Glutamatergic neuron (in vitro differentiated cells): ENCODE data around the gene AGER. TPM values are rescaled to one million over a fixed set of nuclear protein-coding genes. Genes with fewer than 3 reads are reported as not detected.

Experiments
- DNase-seq: peaks from one replicate; pipeline ENCODE4 v3.0.0; 2022
- H3K27ac Mint-ChIP-seq: one replicate; pipeline ENCODE4 v1.8.0; 2020; ENCODE audit warnings: mild to moderate bottlenecking, mixed read lengths, inconsistent platforms; ENCODE audit not compliant: unreplicated experiment
- H3K27me3 Mint-ChIP-seq: one replicate; pipeline ENCODE4 v1.8.0; 2020; ENCODE audit warnings: mild to moderate bottlenecking, moderate library complexity, mixed read lengths, inconsistent platforms; ENCODE audit not compliant: unreplicated experiment
- H3K36me3 Mint-ChIP-seq: one replicate; pipeline ENCODE4 v1.8.0; 2020; ENCODE audit warnings: mild to moderate bottlenecking, mixed read lengths, inconsistent platforms; ENCODE audit not compliant: unreplicated experiment
- H3K4me1 Mint-ChIP-seq: one replicate; pipeline ENCODE4 v1.8.0; 2020; ENCODE audit warnings: mild to moderate bottlenecking, low read depth, mixed read lengths, inconsistent platforms; ENCODE audit not compliant: unreplicated experiment
- H3K4me3 Mint-ChIP-seq: one replicate; pipeline ENCODE4 v1.8.0; 2020; ENCODE audit warnings: mild to moderate bottlenecking, mixed read lengths, inconsistent platforms; ENCODE audit not compliant: unreplicated experiment
- H3K9me3 Mint-ChIP-seq: one replicate; pipeline ENCODE4 v1.8.0; 2020; ENCODE audit warnings: mild to moderate bottlenecking, moderate library complexity, mixed read lengths, inconsistent platforms; ENCODE audit not compliant: unreplicated experiment
- total RNA-seq: library from RNA; stranded (reverse); fragmentation: NEBNext Ultra II Directional; extraction: Animal tissue kit (Norgen Biotek cat#: 25700); gene quantifications from one replicate; pipeline ENCODE4 v1.2.1, GENCODE V29; 2021; ENCODE audit not compliant: unreplicated experiment
- TF ChIP-seq, protein P1 (sequence below): fragments of 200-600 bp; sonication (generic); IDR thresholded peaks from one replicate; pipeline ENCODE4 v1.5.0; 2021; ENCODE audit not compliant: partially characterized antibody, unreplicated experiment

Gene AGER
- total RNA-seq, 1 donor from 2014 or later = 13.2 TPM

DNA sequence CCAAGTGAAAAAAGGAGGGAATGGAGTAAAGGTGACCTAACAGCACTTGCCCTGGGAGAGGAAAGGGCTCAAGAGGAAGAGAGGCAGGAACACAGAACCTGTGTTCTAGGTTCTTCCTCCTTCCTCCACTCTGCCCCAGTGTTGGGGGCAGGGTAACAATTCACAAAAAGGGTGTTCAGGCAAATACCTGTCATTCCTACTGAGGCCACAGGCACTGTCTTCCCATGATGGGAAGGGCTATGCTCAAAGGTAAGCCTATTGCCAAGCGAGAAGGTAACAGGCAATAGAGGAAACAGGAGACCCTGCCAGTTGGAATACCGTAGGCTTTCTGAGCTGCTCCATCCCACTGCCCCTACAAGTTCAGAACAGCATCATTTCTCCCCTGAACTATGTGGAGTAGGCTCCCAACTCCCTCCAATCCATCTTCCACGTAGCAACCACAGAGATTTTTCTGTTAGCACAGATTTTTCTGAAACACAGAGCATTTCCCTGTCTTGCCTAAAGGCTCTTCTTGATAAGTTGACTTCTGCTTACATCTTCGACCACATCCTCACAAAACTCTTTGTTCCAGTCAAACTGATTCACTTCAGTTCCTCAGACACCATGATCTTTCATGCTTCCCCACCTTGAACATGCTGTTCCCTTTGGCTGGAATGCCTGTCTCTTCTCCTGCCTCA, 10.9 kb downstream of the AGER start:
- Mint-ChIP-seq H3K27me3 (peaks cover 14% of the 10 kb centered on the region), H3K9me3 (peaks cover 17% of the 10 kb centered on the region), H3K4me3 (peak overlapping the region; percentile 94), H3K36me3 (peaks cover 6% of the 10 kb centered on the region), H3K27ac (no peak overlapping the region), H3K4me1 (peaks cover 25% of the 10 kb centered on the region)
- TF ChIP-seq, protein P1, sequence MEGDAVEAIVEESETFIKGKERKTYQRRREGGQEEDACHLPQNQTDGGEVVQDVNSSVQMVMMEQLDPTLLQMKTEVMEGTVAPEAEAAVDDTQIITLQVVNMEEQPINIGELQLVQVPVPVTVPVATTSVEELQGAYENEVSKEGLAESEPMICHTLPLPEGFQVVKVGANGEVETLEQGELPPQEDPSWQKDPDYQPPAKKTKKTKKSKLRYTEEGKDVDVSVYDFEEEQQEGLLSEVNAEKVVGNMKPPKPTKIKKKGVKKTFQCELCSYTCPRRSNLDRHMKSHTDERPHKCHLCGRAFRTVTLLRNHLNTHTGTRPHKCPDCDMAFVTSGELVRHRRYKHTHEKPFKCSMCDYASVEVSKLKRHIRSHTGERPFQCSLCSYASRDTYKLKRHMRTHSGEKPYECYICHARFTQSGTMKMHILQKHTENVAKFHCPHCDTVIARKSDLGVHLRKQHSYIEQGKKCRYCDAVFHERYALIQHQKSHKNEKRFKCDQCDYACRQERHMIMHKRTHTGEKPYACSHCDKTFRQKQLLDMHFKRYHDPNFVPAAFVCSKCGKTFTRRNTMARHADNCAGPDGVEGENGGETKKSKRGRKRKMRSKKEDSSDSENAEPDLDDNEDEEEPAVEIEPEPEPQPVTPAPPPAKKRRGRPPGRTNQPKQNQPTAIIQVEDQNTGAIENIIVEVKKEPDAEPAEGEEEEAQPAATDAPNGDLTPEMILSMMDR = no peak
- no peak for DNase-seq

DNA sequence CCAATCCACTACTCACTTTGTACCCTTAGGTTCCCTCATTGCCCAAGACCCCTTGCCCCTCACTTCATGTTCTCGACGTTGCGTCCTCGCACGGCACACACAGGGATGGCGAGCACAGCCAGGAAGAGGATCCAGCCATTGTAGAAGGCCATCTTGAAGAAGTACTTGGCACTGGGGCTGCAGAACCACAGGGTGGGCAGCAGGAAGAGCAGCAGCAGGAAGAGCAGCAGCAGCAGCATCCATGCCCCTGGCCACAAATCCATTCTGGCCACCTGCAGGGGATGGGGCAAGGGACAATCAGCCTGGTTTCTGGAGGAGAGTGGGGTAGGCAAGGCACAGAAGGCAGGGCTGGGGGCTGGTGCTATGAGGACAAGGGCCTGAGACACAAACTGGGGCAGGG, 12.8 kb downstream of the AGER start:
- peaks cover 6% of the 10 kb centered on the region for H3K36me3 Mint-ChIP-seq
- H3K4me3 Mint-ChIP-seq = peak overlapping the region; percentile 18
- DNase-seq = no peak
- peaks cover 6% of the 10 kb centered on the region for H3K27me3 Mint-ChIP-seq
- H3K9me3 Mint-ChIP-seq = peaks cover 13% of the 10 kb centered on the region
- TF ChIP-seq, protein P1 = no peak
- no peak overlapping the region for H3K27ac Mint-ChIP-seq
- peaks cover 23% of the 10 kb centered on the region for H3K4me1 Mint-ChIP-seq

DNA sequence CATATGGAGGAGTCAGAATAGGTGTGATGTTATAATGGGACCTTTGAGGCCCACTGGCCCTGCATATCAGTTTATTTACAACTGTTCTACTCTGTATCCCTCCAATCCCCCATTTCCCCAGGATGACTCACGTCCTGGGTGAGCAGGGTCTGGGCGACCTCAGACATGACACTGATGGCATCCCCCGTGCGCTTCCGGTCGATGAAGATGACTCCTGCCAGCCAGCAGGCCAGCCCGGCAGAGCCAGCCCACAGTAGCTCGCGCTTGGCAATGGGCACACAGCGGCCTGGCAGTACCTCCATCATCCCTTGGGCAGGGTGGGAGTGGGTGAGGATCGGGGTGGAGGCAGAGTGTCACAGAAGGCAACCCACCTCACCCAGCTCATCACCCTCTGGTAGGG, 13.8 kb downstream of the AGER start:
- DNase-seq = no peak
- TF ChIP-seq, protein P1 = no peak
- H3K27ac Mint-ChIP-seq = no peak overlapping the region
- peaks cover 6% of the 10 kb centered on the region for H3K36me3 Mint-ChIP-seq
- peaks cover 21% of the 10 kb centered on the region for H3K4me1 Mint-ChIP-seq
- no peak overlapping the region for H3K4me3 Mint-ChIP-seq
- H3K9me3 Mint-ChIP-seq = peaks cover 19% of the 10 kb centered on the region
- peaks cover 6% of the 10 kb centered on the region for H3K27me3 Mint-ChIP-seq

DNA sequence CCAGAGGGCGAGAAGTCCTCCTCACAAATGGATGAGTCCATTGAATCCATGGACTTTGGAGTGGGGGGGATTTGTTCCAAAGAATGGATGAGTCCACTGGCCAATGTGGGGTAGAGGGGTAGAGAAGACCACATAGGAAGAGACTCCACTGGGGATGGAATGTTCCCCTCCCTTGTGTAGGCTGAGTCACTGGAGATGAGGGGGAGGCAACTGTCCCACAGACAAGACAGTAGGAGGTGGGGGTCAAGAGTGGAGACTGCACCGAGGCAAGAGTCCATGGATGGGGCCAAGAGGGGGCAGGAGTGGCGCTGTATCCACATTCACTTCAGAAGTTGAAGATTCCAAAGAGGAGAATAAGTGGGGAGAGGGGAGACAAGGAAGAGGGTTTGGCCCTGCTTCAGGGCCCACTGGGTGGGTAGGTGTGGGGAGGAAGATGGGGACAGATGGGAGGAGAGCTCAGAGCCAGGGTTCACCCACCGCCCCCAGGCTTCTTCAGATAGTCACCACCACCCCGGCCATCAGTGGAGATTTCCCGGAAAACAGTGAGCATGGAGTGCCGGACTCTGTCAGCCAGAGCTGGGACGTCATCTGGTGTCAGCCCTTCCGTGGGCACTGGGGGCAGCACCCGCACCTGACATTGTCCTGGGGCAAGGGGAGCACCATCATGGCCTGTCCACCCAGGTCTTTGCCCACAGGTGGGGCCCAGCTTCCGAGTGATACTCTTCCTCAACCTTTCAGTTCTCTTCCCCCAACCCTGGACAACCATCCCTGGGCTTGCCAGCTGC, 15.1 kb downstream of the AGER start:
- no peak overlapping the region for H3K27ac Mint-ChIP-seq
- no peak for DNase-seq
- H3K36me3 Mint-ChIP-seq = peaks cover 6% of the 10 kb centered on the region
- H3K27me3 Mint-ChIP-seq = peaks cover 10% of the 10 kb centered on the region
- H3K4me3 Mint-ChIP-seq = peak overlapping the region; percentile 38
- H3K9me3 Mint-ChIP-seq = peaks cover 15% of the 10 kb centered on the region
- TF ChIP-seq, protein P1 = no peak
- H3K4me1 Mint-ChIP-seq = peaks cover 12% of the 10 kb centered on the region

DNA sequence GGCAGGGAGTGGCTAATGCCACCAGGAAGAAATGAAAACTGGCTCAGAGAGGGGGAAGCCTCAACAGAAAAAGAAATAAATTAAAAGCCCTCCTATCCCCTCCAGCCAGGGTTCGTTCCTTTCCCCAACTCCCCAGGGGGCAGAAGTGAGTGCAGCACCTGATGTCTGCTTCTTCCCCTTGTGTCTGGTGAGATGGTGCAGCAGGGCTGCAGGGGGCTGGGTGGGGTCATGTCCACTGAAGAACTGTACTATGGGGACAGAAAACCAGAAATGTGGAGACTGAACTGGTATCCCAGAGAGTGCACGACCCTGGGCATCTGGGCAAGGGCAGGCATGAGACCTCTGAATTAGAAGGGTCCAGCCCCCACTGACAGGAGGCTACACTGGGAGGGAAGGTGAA, 15.7 kb downstream of the AGER start:
- Mint-ChIP-seq H3K9me3 (peaks cover 17% of the 10 kb centered on the region), H3K4me3 (peak overlapping the region; percentile 13), H3K36me3 (peaks cover 6% of the 10 kb centered on the region), H3K4me1 (peaks cover 12% of the 10 kb centered on the region), H3K27ac (no peak overlapping the region), H3K27me3 (peaks cover 10% of the 10 kb centered on the region)
- TF ChIP-seq, protein P1 = no peak
- DNase-seq = no peak
